GM10248 (cell line): ENCODE data around the gene AGBL5.

Experiments
- CTCF ChIA-PET: fragments of 300-600 bp; sonication (Branson Sonifier 250); formaldehyde crosslinking; extraction: SDS; loops from one replicate; lab custom pipeline; 2021; ENCODE audit warnings: antibody characterized with exemption; lab: Yijun Ruan, JAX
- POLR2A ChIA-PET: fragments of 350-650 bp; sonication (Branson Sonifier 250); formaldehyde crosslinking; extraction: SDS; loops from one replicate; lab custom pipeline; 2020; ENCODE audit warnings: antibody characterized with exemption; lab: Yijun Ruan, JAX
- DNase-seq: peaks from one replicate; pipeline ENCODE4 v3.0.0; 2012; ENCODE audit errors: extremely low spot score
- TF ChIP-seq, protein P1 (sequence below): IDR thresholded peaks from 2 replicates; pipeline ENCODE4 v1.5.1; 2012; ENCODE audit warnings: mild to moderate bottlenecking, low read depth; ENCODE audit errors: extremely low read depth, missing control alignments, control extremely low read depth

AGBL5 gene

DNA sequence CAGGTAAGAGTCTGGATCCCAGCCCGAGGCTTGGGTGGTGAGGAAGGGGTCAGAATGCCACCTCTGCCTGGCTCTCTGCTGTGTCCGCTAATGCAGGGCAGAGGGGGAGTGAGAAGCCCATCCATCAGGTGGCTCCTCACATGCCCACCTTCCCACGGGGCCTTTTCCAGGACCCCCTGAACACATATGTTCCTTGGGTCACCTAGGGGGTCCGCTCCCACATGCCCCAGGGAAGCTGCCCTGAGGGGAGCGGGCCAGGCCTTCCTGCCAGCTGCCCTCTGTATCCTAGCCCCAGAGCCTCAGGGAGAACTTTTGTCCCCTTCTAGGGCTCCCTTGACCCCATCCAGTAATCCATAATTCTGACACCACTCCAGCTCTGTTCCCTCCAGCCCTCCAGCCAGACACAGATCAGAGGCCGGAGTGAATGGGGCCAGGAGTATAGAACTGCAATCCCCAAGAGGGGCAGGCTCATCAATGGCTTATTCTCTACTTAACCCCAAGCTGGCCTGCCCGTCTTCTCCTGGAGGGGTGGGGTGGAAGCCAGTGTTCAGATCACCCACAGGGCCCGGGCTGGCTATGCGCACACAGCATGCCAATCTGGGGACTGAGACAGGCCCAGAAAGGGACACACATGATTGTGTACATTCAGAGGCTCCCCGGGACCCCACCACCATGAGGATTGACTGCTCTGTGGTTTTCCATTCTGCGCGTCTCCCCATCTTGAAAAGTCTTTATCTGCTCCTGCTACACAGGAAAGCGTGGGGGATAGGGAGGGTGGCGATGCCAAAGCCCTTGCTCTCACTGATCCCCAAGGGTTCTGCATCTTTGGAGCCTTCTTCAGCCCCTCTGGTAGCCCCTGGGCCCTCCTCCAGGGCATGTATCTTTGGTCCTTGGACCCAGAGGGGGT, 28.0 kb downstream of the AGBL5 start:
- ChIA-PET CTCF (interaction anchor here (1.5 to 9.6 kb wide), 4 partner anchors 8 to 29 kb away, joined by 3 to 105 read pairs (median 13); partner anchors contain the start of genes AGBL5 and OST4), POLR2A (no interaction called here)
- TF ChIP-seq, protein P1, sequence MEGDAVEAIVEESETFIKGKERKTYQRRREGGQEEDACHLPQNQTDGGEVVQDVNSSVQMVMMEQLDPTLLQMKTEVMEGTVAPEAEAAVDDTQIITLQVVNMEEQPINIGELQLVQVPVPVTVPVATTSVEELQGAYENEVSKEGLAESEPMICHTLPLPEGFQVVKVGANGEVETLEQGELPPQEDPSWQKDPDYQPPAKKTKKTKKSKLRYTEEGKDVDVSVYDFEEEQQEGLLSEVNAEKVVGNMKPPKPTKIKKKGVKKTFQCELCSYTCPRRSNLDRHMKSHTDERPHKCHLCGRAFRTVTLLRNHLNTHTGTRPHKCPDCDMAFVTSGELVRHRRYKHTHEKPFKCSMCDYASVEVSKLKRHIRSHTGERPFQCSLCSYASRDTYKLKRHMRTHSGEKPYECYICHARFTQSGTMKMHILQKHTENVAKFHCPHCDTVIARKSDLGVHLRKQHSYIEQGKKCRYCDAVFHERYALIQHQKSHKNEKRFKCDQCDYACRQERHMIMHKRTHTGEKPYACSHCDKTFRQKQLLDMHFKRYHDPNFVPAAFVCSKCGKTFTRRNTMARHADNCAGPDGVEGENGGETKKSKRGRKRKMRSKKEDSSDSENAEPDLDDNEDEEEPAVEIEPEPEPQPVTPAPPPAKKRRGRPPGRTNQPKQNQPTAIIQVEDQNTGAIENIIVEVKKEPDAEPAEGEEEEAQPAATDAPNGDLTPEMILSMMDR: no peak
- no peak for DNase-seq

DNA sequence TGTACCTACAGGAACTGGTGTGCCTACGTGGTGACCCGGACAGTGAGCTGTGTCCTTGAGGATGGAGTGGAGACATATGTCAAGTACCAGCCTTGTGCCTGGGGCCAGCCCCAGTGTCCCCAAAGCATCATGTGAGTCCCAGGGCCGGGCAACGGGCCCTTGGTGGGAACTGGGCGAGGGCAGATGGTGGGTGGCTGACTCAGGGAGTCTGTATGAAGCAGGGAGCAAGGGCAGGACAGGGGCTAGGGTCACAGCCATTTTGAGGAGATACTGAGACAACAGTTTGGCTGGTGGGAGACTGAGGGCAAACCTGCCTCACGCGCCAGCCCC, 28.6 kb downstream of the AGBL5 start:
- CTCF ChIA-PET: interaction anchor here (0.7 to 9.6 kb wide), 8 partner anchors 9 to 270 kb away, joined by 3 to 105 read pairs (median 10); partner anchors contain the start of genes AGBL5 and OST4
- no peak for DNase-seq
- TF ChIP-seq, protein P1: no peak
- POLR2A ChIA-PET: no interaction called here

DNA sequence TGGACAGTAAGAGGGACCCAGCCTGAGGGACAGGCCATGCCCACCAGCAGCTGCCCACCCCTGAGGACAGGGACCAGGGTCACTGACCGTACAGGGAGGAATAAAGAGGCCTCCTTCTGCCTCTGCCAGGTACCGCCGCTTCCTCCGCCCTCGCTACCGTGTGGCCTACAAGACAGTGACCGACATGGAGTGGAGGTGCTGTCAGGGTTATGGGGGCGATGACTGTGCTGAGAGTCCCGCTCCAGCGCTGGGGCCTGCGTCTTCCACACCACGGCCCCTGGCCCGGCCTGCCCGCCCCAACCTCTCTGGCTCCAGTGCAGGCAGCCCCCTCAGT, 29.1 kb downstream of the AGBL5 start:
- ChIA-PET POLR2A (interaction anchor here (1.3 kb wide), 1 partner anchor 9 kb away, joined by 5 read pairs; the partner anchor contains the start of gene OST4), CTCF (interaction anchor here (0.7 to 9.6 kb wide), 16 partner anchors 9 to 270 kb away, joined by 3 to 105 read pairs (median 6); partner anchors contain the start of genes AGBL5, OST4 and TMEM214)
- TF ChIP-seq, protein P1: no peak
- DNase-seq: no peak

DNA sequence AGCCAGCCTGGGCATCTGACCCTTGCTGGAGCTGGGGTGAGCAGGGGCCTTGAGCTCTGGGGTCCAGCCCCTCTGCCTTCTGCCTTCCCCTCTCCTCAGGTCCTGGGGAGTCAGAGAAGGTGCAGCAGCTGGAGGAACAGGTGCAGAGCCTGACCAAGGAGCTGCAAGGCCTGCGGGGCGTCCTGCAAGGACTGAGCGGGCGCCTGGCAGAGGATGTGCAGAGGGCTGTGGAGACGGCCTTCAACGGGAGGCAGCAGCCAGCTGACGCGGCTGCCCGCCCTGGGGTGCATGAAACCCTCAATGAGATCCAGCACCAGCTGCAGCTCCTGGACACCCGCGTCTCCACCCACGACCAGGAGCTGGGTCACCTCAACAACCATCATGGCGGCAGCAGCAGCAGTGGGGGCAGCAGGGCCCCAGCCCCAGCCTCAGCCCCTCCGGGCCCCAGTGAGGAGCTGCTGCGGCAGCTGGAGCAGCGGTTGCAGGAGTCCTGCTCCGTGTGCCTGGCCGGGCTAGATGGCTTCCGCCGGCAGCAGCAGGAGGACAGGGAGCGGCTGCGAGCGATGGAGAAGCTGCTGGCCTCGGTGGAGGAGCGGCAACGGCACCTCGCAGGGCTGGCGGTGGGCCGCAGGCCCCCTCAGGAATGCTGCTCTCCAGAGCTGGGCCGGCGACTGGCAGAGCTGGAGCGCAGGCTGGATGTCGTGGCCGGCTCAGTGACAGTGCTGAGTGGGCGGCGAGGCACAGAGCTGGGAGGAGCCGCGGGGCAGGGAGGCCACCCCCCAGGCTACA, 30.7 kb downstream of the AGBL5 start:
- TF ChIP-seq, protein P1: no peak
- DNase-seq: no peak
- ChIA-PET CTCF (interaction anchor here (0.6 to 9.6 kb wide), 21 partner anchors 10 to 1059 kb away, joined by 3 to 105 read pairs (median 6); partner anchors contain the start of genes AGBL5, OST4, PREB and TMEM214), POLR2A (interaction anchor here (0.8 to 1.3 kb wide), 2 partner anchors 10 to 31 kb away, joined by 4 to 5 read pairs; partner anchors contain the start of genes AGBL5 and OST4)

DNA sequence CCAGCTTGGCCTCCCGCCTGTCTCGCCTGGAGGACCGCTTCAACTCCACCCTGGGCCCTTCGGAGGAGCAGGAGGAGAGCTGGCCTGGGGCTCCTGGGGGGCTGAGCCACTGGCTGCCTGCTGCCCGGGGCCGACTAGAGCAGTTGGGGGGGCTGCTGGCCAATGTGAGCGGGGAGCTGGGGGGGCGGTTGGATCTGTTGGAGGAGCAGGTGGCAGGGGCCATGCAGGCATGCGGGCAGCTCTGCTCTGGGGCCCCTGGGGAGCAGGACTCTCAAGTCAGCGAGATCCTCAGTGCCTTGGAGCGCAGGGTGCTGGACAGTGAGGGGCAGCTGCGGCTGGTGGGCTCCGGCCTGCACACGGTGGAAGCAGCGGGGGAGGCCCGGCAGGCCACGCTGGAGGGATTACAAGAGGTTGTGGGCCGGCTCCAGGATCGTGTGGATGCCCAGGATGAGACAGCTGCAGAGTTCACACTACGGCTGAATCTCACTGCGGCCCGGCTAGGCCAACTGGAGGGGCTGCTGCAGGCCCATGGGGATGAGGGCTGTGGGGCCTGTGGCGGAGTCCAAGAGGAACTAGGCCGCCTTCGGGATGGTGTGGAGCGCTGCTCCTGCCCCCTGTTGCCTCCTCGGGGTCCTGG, 31.4 kb downstream of the AGBL5 start:
- no peak for DNase-seq
- ChIA-PET POLR2A (interaction anchor here (0.5 kb wide), 1 partner anchor 263 kb away, joined by 6 read pairs; no protein-coding TSS in a partner anchor), CTCF (interaction anchor here (1.2 to 9.6 kb wide), 11 partner anchors 11 to 199 kb away, joined by 3 to 105 read pairs (median 6); partner anchors contain the start of genes AGBL5, OST4, PREB and TRIM54)
- TF ChIP-seq, protein P1: no peak
